Tibial artery (tissue), 4 donors: ENCODE results near the gene CEP120.

ENCODE experiments used
- DNase-seq, 2 donors: peaks; one replicate each; pipeline ENCODE4 v3.0.0-alpha.2; 2019
- H3K27ac ChIP-seq, 2 donors: fragments of 200-600 bp; sonication (generic) in 1 of 2; 1 replicate in 1 of 2; 2 replicates in 1 of 2; pipeline ENCODE4 v1.5.1; 2018 to 2019; ENCODE audit warnings: mild to moderate bottlenecking in 1 of 2
- H3K27me3 ChIP-seq, 2 donors: fragments of 200-600 bp; sonication (generic) in 1 of 2; one replicate each; pipeline versions ENCODE4 v1.5.1 to v1.6.0; 2016 to 2019
- H3K36me3 ChIP-seq, 3 donors: fragments of 200-600 bp; sonication (generic) in 2 of 3; one replicate each; pipeline ENCODE4 v1.5.1; 2016 to 2019; ENCODE audit warnings: mild to moderate bottlenecking in 2 of 3
- H3K4me1 ChIP-seq, 4 donors: fragments of 200-600 bp; sonication (generic) in 2 of 4; 1 replicate in 3 of 4; 2 replicates in 1 of 4; pipeline ENCODE4 v1.5.1; 2016 to 2019
- H3K4me3 ChIP-seq, 2 donors: fragments of 200-600 bp; sonication (generic) in 1 of 2; 1 replicate in 1 of 2; 2 replicates in 1 of 2; pipeline ENCODE4 v1.5.1; 2018 to 2019; ENCODE audit warnings: mild to moderate bottlenecking in 2 of 2
- H3K9me3 ChIP-seq, 3 donors: fragments of 200-600 bp; sonication (generic) in 1 of 3; one replicate each; pipeline ENCODE4 v1.5.1; 2016 to 2019
- intact Hi-C: fragments of 100-400 bp; cut with DNase I; formaldehyde crosslinking; loops from one replicate; pipeline ENCODE4 v1.15.0; 2023; ENCODE audit warnings: low total_unique reads
- TF ChIP-seq, protein P1 (sequence below), 2 experiments: fragments of 200-600 bp in 1 of 2; fragments of 450-650 bp in 1 of 2; IDR thresholded peaks; one replicate each; pipeline ENCODE4 v1.5.1; 2017 to 2019; ENCODE audit warnings: antibody characterized with exemption in 2 of 2, mild to moderate bottlenecking in 1 of 2, moderate library complexity in 1 of 2

Gene CEP120

DNA sequence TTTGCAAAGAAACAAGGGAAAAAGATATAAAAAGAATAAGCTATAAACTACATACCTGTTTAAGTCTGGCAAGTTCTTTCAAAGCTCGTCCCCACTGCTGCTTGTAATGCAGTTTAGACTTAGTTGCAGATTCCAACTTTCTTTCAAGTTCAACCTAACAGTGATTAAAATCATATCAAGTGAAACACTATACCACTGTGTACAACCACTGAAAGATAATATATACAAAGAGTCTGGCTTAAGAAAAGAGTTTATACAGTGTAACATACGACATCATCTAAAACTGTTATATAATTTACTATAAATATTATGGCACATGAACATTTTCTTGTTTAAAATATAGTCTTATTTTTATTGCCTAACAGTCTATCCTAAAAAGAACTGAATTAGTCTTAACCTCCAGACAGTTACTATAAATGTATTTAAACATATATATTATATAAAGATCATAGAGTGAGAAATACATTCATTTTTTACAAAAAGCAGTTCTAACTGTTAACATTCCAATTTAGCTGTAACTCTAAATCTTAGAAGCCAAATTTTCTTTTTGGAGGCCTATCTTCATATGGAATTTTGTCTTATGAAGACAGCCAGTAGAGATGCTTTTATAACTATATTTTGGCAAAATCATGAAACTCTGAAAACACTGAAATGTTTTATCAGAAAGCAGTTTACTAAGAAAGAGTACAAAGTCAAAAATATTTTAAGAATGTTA is 58.6 kb downstream of the CEP120 start:
- Histone ChIP-seq H3K27me3 (no peaks in the 10 kb centered on the region), H3K27ac (peak overlapping the region; percentile 48 to 57), H3K36me3 (no peaks in the 10 kb centered on the region), H3K4me3 (no peak overlapping the region), H3K9me3 (no peaks in the 10 kb centered on the region), H3K4me1 (peaks cover 0 to 69% (median 11%) of the 10 kb centered on the region in 4 donors)
- DNase-seq, result no peak
- TF ChIP-seq, protein P1, sequence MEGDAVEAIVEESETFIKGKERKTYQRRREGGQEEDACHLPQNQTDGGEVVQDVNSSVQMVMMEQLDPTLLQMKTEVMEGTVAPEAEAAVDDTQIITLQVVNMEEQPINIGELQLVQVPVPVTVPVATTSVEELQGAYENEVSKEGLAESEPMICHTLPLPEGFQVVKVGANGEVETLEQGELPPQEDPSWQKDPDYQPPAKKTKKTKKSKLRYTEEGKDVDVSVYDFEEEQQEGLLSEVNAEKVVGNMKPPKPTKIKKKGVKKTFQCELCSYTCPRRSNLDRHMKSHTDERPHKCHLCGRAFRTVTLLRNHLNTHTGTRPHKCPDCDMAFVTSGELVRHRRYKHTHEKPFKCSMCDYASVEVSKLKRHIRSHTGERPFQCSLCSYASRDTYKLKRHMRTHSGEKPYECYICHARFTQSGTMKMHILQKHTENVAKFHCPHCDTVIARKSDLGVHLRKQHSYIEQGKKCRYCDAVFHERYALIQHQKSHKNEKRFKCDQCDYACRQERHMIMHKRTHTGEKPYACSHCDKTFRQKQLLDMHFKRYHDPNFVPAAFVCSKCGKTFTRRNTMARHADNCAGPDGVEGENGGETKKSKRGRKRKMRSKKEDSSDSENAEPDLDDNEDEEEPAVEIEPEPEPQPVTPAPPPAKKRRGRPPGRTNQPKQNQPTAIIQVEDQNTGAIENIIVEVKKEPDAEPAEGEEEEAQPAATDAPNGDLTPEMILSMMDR (IDR thresholded peaks at IDR 0.05), result no peak
- intact Hi-C loops, result loop anchor here (5.0 to 10.0 kb wide), 3 partner anchors 272 to 522 kb away; partner anchors contain the start of gene PPIC

DNA sequence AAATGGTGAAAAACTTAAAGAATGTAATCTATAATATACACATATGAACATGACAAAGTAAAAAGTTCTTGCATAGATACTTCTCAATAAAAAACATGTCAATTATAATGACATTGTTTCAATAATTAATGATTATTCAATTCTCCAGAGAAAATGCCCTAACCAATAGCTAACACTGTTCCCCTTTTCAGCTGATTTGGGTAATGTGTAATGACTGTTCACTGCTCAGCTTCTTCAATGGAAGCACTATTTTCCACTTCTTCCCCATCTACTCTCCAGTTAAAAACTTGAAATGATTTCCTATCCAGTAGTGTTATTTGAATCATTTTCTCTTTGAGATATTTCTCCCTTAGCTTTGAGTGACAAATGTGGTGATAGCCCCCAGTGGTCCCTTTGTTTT is 62.3 kb downstream of the CEP120 start:
- no peak overlapping the region for H3K4me3 ChIP-seq
- H3K27me3 ChIP-seq, result no peaks in the 10 kb centered on the region
- H3K9me3 ChIP-seq, result no peaks in the 10 kb centered on the region
- TF ChIP-seq, protein P1 (IDR thresholded peaks at IDR 0.05), result no peak
- H3K4me1 ChIP-seq, result peaks cover 0 to 76% (median 15%) of the 10 kb centered on the region in 4 donors
- intact Hi-C loops, result loop anchor here (5.0 to 10.0 kb wide), 3 partner anchors 269 to 519 kb away; partner anchors contain the start of gene PPIC
- peaks cover 0 to 3% (median 0%) of the 10 kb centered on the region in 3 donors for H3K36me3 ChIP-seq
- H3K27ac ChIP-seq, result peak overlapping the region; percentile 24 to 58
- no peak for DNase-seq

DNA sequence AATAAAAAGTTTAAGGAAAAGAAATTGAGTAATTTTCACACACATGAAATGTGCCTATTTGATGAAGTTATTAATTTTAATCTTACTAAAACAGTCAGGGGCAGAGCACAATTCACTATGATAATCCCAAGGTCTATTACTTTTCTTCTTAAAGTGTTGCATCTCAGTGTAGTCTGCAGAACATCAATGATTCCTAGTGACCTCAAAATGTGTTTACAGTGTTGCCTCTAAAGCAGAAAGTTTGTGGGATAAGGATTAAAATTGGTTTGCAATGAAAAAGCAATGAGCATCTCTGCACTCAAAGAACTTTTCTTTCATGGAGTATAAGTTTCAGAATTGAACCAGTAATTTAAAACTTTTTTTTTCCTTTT is 63.0 kb downstream of the CEP120 start:
- Histone ChIP-seq H3K27me3 (no peaks in the 10 kb centered on the region), H3K9me3 (no peaks in the 10 kb centered on the region), H3K27ac (peak overlapping the region in 1 of 2 donors; percentile 58), H3K36me3 (peaks cover 0 to 3% (median 0%) of the 10 kb centered on the region in 3 donors), H3K4me1 (peaks cover 0 to 69% (median 13%) of the 10 kb centered on the region in 4 donors), H3K4me3 (no peak overlapping the region)
- TF ChIP-seq, protein P1 (IDR thresholded peaks at IDR 0.05), result no peak
- DNase-seq, result no peak
- intact Hi-C loops, result loop anchor here (5.0 to 10.0 kb wide), 3 partner anchors 268 to 518 kb away; partner anchors contain the start of gene PPIC

DNA sequence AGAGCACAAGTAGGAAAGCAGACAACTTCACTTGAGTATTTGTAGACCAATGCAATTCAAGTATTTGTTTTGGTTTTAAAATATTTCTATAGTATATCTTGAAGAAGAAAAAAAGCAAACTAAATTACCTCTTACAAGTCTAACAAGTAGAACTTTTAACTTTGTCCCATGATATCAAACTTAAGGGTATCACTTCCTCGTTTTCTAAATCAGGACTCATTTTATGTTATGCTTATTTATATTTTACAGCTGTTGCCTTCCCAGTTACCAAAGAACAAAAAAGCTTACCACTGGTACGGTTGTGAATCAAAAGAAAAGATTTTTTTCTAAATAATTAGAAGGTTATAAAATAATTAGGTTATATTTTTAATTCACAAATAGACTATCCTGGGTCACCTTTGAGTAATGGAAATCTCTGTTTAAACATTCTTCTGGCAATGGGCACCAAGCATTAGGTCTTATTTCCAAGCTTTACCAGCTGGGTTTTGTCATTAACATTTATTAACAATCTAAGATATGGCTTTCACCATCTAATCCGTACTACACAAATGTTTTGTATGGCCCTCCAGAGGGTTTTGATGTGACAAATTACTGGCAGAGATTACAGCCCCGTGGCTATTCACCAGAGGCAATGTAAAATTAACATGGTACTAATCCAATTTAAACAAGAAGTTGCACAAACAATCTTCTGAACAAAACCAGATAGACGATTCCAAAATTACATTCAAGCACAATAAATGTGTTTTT is 63.6 kb downstream of the CEP120 start:
- TF ChIP-seq, protein P1 (IDR thresholded peaks at IDR 0.05), result no peak
- Histone ChIP-seq H3K4me1 (peaks cover 0 to 63% (median 10%) of the 10 kb centered on the region in 4 donors), H3K36me3 (peaks cover 0 to 3% (median 0%) of the 10 kb centered on the region in 3 donors), H3K9me3 (no peaks in the 10 kb centered on the region), H3K27me3 (no peaks in the 10 kb centered on the region), H3K4me3 (no peak overlapping the region), H3K27ac (peak overlapping the region; percentile 57 to 58)
- intact Hi-C loops, result loop anchor here (5.0 to 10.0 kb wide), 3 partner anchors 267 to 517 kb away; partner anchors contain the start of gene PPIC
- DNase-seq, result peak; percentile 49 to 66

DNA sequence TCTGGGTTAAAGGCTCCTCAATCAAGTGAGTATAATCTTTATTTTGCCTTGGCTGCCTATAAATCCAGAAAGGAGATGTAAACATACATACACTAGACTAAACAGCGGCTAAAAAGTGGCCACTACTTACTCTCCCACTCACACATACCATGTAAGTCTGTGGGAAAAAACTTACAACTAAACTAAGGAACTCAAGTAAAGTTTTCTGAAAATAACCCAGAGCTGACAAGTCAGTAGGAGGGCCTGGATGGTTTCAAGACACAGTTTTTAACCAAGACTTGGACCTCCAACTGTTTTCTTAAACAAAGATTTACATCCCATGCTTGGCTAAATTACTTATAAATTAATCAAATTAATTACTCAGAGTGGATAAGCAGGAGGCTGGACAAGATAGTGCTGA is 64.5 kb downstream of the CEP120 start:
- Histone ChIP-seq H3K27ac (peak overlapping the region; percentile 57 to 58), H3K9me3 (no peaks in the 10 kb centered on the region), H3K4me1 (peaks cover 0 to 55% (median 9%) of the 10 kb centered on the region in 4 donors), H3K4me3 (no peak overlapping the region), H3K27me3 (no peaks in the 10 kb centered on the region), H3K36me3 (peaks cover 0 to 3% (median 0%) of the 10 kb centered on the region in 3 donors)
- no peak for DNase-seq
- intact Hi-C loops, result no loop called here
- TF ChIP-seq, protein P1 (IDR thresholded peaks at IDR 0.05), result no peak
